ENCODE measurements around the gene JAK3.

- no peak for TF ChIP-seq POLR2AphosphoS5 (IDR thresholded peaks at IDR 0.05; ENCODE audit: borderline replicate concordance, low read depth, low read length)
- no peak for TF ChIP-seq EZH2 (IDR thresholded peaks at IDR 0.05)
- no peak for TF ChIP-seq FOXP2 (optimal IDR thresholded peaks at IDR 0.05; ENCODE audit: control extremely low read depth, extremely low read length, insufficient read depth)
Measured at GRCh38 chr19:17872251-17873001, 24.6 kb upstream of the JAK3 start.

Data from SK-N-MC (cell line).